ENCODE results near the gene LGR6.

Gene LGR6

GRCh38 chr1:202192770-202193613 is 607 bp upstream of the LGR6 start:
- ATAC-seq (ENCODE audit: low read depth), result peak; percentile 61
- Mint-ChIP-seq H3K9me3 (no peaks in the 10 kb centered on the region), H3K36me3 (no peaks in the 10 kb centered on the region), H3K27me3 (peaks cover 22% of the 10 kb centered on the region), H3K27ac (no peak overlapping the region), H3K4me3 (peak overlapping the region; percentile 61), H3K4me1 (peaks cover 7% of the 10 kb centered on the region)
- peak; percentile 50 to 76 for DNase-seq (ENCODE audit: low spot score in 2 of 2)

DNA sequence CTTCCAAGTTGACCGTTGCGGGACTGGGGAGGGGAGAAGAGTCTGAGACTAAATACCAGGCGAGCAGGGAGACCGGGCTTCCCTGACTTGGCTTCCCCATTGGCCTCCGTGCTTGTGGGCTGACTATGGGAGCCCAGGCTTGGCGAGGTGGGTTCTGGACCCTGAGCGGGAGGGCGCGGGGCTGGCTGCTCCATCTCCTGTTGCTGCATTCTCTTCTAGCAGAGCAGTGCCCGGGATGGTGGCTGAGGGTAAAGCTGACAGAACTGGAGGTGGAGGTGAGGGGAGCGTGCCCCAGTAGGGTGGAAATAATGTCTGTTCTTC is 689 bp downstream of the LGR6 start:
- DNase-seq (ENCODE audit: low spot score in 2 of 2), result no peak
- no peaks in the 10 kb centered on the region for H3K9me3 Mint-ChIP-seq
- no peaks in the 10 kb centered on the region for H3K36me3 Mint-ChIP-seq
- peak overlapping the region; percentile 21 for H3K4me3 Mint-ChIP-seq
- peaks cover 24% of the 10 kb centered on the region for H3K27me3 Mint-ChIP-seq
- no peak overlapping the region for H3K27ac Mint-ChIP-seq
- peaks cover 7% of the 10 kb centered on the region for H3K4me1 Mint-ChIP-seq
- no peak for ATAC-seq (ENCODE audit: low read depth)

GRCh38 chr1:202197653-202198365 is 4.2 kb downstream of the LGR6 start:
- ATAC-seq (ENCODE audit: low read depth), result no peak
- Mint-ChIP-seq H3K27me3 (peaks cover 24% of the 10 kb centered on the region), H3K27ac (no peak overlapping the region), H3K9me3 (no peaks in the 10 kb centered on the region), H3K4me1 (peaks cover 7% of the 10 kb centered on the region), H3K36me3 (no peaks in the 10 kb centered on the region), H3K4me3 (no peak overlapping the region)
- DNase-seq (ENCODE audit: low spot score in 2 of 2), result no peak

- no peak overlapping the region for H3K27ac Mint-ChIP-seq
- H3K9me3 Mint-ChIP-seq, result no peaks in the 10 kb centered on the region
- no peak for DNase-seq (ENCODE audit: low spot score in 2 of 2)
- ATAC-seq (ENCODE audit: low read depth), result no peak
- H3K36me3 Mint-ChIP-seq, result no peaks in the 10 kb centered on the region
- H3K27me3 Mint-ChIP-seq, result peaks cover 24% of the 10 kb centered on the region
- H3K4me1 Mint-ChIP-seq, result peaks cover 8% of the 10 kb centered on the region
- no peak overlapping the region for H3K4me3 Mint-ChIP-seq
Measured at GRCh38 chr1:202198366-202198724, 4.7 kb downstream of the LGR6 start.

GRCh38 chr1:202199040-202199889 is 5.7 kb downstream of the LGR6 start:
- Mint-ChIP-seq H3K4me1 (peaks cover 6% of the 10 kb centered on the region), H3K27me3 (peaks cover 20% of the 10 kb centered on the region), H3K27ac (no peak overlapping the region), H3K36me3 (no peaks in the 10 kb centered on the region), H3K9me3 (no peaks in the 10 kb centered on the region), H3K4me3 (no peak overlapping the region)
- DNase-seq (ENCODE audit: low spot score in 2 of 2) (no peak), ATAC-seq (ENCODE audit: low read depth) (no peak)

GRCh38 chr1:202200112-202200548 is 6.5 kb downstream of the LGR6 start:
- DNase-seq (ENCODE audit: low spot score in 2 of 2) (no peak), ATAC-seq (ENCODE audit: low read depth) (no peak)
- no peaks in the 10 kb centered on the region for H3K9me3 Mint-ChIP-seq
- no peaks in the 10 kb centered on the region for H3K36me3 Mint-ChIP-seq
- no peak overlapping the region for H3K4me3 Mint-ChIP-seq
- H3K27ac Mint-ChIP-seq, result no peak overlapping the region
- peaks cover 16% of the 10 kb centered on the region for H3K27me3 Mint-ChIP-seq
- peaks cover 4% of the 10 kb centered on the region for H3K4me1 Mint-ChIP-seq

DNA sequence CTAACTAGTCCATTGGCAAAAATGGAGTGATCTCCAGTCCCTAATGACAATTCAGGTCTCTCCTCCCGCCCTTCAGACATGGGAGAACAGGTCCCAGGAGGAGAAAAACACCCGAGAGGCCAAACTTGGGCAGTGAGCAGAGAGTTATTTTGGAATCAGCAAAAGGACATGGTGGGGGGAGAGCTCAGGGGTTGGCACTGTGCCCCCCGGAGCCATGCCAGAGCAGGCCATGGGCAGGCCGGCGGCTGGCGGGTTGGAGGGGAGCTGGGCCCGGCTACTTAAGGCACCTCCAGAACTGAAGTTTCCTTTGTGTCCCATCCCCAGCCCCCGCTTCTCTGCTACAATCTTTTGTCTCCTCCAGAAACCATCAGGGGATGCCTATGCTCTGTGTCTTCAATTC is 7.1 kb downstream of the LGR6 start:
- Mint-ChIP-seq H3K4me3 (no peak overlapping the region), H3K27me3 (peaks cover 13% of the 10 kb centered on the region), H3K4me1 (peaks cover 4% of the 10 kb centered on the region), H3K27ac (no peak overlapping the region), H3K9me3 (no peaks in the 10 kb centered on the region), H3K36me3 (no peaks in the 10 kb centered on the region)
- DNase-seq (ENCODE audit: low spot score in 2 of 2) (no peak), ATAC-seq (ENCODE audit: low read depth) (no peak)

DNA sequence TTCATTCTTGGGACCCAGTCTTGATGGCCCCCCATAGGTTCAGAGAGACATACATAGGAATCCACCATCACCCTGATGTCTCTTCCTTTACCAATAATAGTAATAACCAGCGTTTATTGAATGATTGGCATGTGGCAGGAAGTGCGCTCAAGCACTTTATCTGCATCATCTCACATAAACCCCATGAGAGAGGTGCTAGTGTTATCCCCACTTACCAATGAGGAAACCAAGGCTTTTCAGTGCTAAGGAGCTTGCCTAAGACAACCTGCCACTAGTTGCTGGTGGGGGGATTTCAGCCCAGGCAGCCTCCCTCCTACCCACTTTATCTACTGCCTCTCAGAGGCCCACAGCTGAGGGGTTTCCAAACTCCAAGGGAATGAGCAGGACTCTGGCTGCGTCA is 7.7 kb downstream of the LGR6 start:
- H3K27ac Mint-ChIP-seq, result no peak overlapping the region
- H3K4me1 Mint-ChIP-seq, result peaks cover 4% of the 10 kb centered on the region
- no peaks in the 10 kb centered on the region for H3K9me3 Mint-ChIP-seq

GRCh38 chr1:202201971-202202370 is 8.4 kb downstream of the LGR6 start:
- DNase-seq (ENCODE audit: low spot score in 2 of 2) (no peak), ATAC-seq (ENCODE audit: low read depth) (no peak)
- H3K4me1 Mint-ChIP-seq, result peaks cover 4% of the 10 kb centered on the region
- no peaks in the 10 kb centered on the region for H3K9me3 Mint-ChIP-seq
- H3K36me3 Mint-ChIP-seq, result no peaks in the 10 kb centered on the region
- no peak overlapping the region for H3K4me3 Mint-ChIP-seq
- H3K27ac Mint-ChIP-seq, result no peak overlapping the region
- peaks cover 6% of the 10 kb centered on the region for H3K27me3 Mint-ChIP-seq

More for the DNA sequence above, 7.7 kb downstream of the LGR6 start:
- DNase-seq (ENCODE audit: low spot score in 2 of 2) (no peak), ATAC-seq (ENCODE audit: low read depth) (no peak)
- H3K27me3 Mint-ChIP-seq, result peaks cover 9% of the 10 kb centered on the region
- H3K4me3 Mint-ChIP-seq, result no peak overlapping the region
- H3K36me3 Mint-ChIP-seq, result no peaks in the 10 kb centered on the region

GRCh38 chr1:202202500-202203168 is 9.0 kb downstream of the LGR6 start:
- no peak overlapping the region for H3K27ac Mint-ChIP-seq
- no peak for ATAC-seq (ENCODE audit: low read depth)
- peaks cover 4% of the 10 kb centered on the region for H3K4me1 Mint-ChIP-seq
- no peak for DNase-seq (ENCODE audit: low spot score in 2 of 2)
- H3K27me3 Mint-ChIP-seq, result peaks cover 6% of the 10 kb centered on the region
- H3K36me3 Mint-ChIP-seq, result no peaks in the 10 kb centered on the region
- no peak overlapping the region for H3K4me3 Mint-ChIP-seq
- no peaks in the 10 kb centered on the region for H3K9me3 Mint-ChIP-seq

DNA sequence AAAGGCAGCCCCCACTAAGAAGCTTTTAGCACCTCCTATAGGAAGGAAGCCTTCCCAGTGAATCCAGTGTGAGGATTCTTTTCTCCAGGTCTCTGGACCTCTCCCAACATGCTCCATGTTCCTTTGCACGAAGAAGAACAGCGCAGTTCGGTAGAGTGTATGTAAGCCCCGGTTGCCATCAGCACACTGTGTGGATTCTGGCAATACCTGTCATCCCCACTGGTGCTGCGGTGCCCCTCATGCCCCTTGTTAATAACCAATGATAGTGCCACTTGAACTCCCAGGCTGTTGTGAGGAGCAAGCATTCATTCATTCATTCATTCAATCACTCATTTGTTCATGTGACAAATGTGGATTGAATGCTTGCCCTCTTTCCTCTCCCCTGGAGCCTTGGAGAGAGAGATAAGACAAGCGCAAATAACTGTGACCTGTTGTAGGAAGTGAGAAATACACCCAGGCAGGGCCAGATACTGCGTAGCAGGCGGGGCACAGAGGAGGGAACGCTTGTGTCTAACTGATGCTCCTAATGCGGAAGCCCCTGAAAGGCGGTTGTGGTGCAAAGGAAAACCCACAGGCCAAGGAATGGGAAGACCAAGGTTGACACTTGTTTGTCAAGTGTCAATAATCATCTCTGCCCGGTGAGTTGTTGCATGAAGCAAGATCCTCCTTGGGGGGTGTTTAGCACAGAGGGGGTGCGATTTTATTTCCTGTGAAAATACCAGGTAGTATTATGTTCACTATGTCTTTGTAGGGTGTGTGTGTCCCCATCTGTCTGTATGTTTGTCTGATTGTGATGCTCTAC is 9.8 kb downstream of the LGR6 start:
- peaks cover 4% of the 10 kb centered on the region for H3K4me1 Mint-ChIP-seq
- ATAC-seq (ENCODE audit: low read depth) (peak; percentile 90), DNase-seq (ENCODE audit: low spot score in 2 of 2) (no peak)
- peaks cover 4% of the 10 kb centered on the region for H3K27me3 Mint-ChIP-seq
- no peak overlapping the region for H3K27ac Mint-ChIP-seq
- H3K9me3 Mint-ChIP-seq, result no peaks in the 10 kb centered on the region
- H3K4me3 Mint-ChIP-seq, result no peak overlapping the region
- no peaks in the 10 kb centered on the region for H3K36me3 Mint-ChIP-seq

DNA sequence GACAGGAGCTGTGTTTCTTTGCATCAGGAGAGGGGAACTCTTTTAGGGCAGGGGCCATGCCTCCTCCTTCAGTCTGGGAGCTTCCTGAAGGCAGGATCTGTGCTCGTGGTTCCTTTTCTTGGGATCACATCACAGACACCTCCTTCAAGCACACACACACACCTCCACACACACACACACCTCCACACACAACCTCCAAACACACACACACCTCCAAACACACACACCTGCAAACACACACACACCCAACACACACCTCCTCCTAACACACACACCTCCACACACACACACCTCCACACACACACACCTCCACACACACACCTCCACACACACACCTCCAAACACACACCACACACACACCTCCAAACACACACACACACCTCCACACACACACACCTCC is 10.5 kb downstream of the LGR6 start:
- Mint-ChIP-seq H3K36me3 (no peaks in the 10 kb centered on the region), H3K27me3 (peaks cover 4% of the 10 kb centered on the region), H3K4me1 (peaks cover 4% of the 10 kb centered on the region), H3K27ac (no peak overlapping the region), H3K9me3 (no peaks in the 10 kb centered on the region), H3K4me3 (no peak overlapping the region)
- DNase-seq (ENCODE audit: low spot score in 2 of 2) (no peak), ATAC-seq (ENCODE audit: low read depth) (no peak)

DNA sequence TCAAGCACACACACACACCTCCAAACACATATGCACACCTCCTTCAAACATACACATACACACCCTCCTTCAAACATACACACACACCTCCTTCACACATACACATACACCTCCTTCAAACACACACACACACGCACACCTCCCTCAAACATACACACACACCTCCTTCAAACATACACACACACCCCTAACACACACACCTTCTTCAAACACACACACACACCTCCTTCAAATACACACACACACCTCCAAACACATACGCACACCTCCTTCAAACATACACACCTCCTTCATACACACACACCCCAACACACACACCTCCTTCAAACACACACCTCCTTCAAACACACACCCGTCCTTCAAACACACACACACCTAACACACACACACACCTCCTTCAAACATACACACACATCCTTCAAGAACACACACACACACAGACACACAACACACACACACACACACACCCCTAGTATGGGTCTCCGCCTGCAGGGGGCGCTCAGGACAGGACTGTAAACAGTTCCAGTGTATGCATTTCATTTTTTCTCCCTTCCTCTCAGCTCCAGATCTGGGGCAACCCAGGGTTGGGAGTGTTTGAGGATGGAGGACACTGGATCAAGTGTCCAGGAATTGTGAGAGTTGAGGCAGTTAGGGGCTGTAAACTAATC is 12.1 kb downstream of the LGR6 start:
- peaks cover 7% of the 10 kb centered on the region for H3K27me3 Mint-ChIP-seq
- H3K4me1 Mint-ChIP-seq, result peaks cover 4% of the 10 kb centered on the region
- H3K9me3 Mint-ChIP-seq, result no peaks in the 10 kb centered on the region
- no peak for ATAC-seq (ENCODE audit: low read depth)
- H3K27ac Mint-ChIP-seq, result no peak overlapping the region
- no peaks in the 10 kb centered on the region for H3K36me3 Mint-ChIP-seq
- DNase-seq (ENCODE audit: low spot score in 2 of 2), result no peak
- H3K4me3 Mint-ChIP-seq, result no peak overlapping the region

Measured in memory B cell (primary cell).